Skeletal muscle cell (primary cell): ENCODE results near the gene CCDC33.

ENCODE experiments used
- DNase-seq: peaks from one replicate; pipeline ENCODE4 v3.0.0-alpha.2; 2010; ENCODE audit warnings: low read depth
- H3K4me3 ChIP-seq: 2 replicates; pipeline ENCODE4 v1.5.1; 2011; ENCODE audit warnings: low read depth, mild to moderate bottlenecking, control low read depth, low read length, moderate library complexity

The CCDC33 gene

GRCh38 chr15:74207652-74208440, 28.3 kb upstream of the CCDC33 start:
- no peak overlapping the region for H3K4me3 ChIP-seq
- no peak for DNase-seq

GRCh38 chr15:74208496-74208895, 27.6 kb upstream of the CCDC33 start:
- DNase-seq: no peak
- no peak overlapping the region for H3K4me3 ChIP-seq

- H3K4me3 ChIP-seq: no peak overlapping the region
- no peak for DNase-seq
These were observed 27.1 kb upstream of the CCDC33 start for GRCh38 chr15:74208901-74209559.

GRCh38 chr15:74209560-74209958, 26.6 kb upstream of the CCDC33 start:
- DNase-seq: no peak
- no peak overlapping the region for H3K4me3 ChIP-seq

- no peak for DNase-seq
- H3K4me3 ChIP-seq: no peak overlapping the region
These were observed 26.0 kb upstream of the CCDC33 start for GRCh38 chr15:74209997-74210671.

GRCh38 chr15:74210729-74211128, 25.4 kb upstream of the CCDC33 start:
- no peak overlapping the region for H3K4me3 ChIP-seq
- no peak for DNase-seq

- no peak overlapping the region for H3K4me3 ChIP-seq
- no peak for DNase-seq
These were observed 24.5 kb upstream of the CCDC33 start for GRCh38 chr15:74211656-74212055.

- no peak for DNase-seq
- no peak overlapping the region for H3K4me3 ChIP-seq
These were observed 23.6 kb upstream of the CCDC33 start for GRCh38 chr15:74212494-74212893.

- no peak overlapping the region for H3K4me3 ChIP-seq
- no peak for DNase-seq
These were observed 22.3 kb upstream of the CCDC33 start for GRCh38 chr15:74213858-74214284.

- no peak overlapping the region for H3K4me3 ChIP-seq
- no peak for DNase-seq
These were observed 21.7 kb upstream of the CCDC33 start for GRCh38 chr15:74214324-74215021.

- no peak overlapping the region for H3K4me3 ChIP-seq
- no peak for DNase-seq
These were observed 20.2 kb upstream of the CCDC33 start for GRCh38 chr15:74215958-74216357.

- no peak for DNase-seq
- no peak overlapping the region for H3K4me3 ChIP-seq
These were observed 19.2 kb upstream of the CCDC33 start for GRCh38 chr15:74216949-74217348.

- no peak for DNase-seq
- H3K4me3 ChIP-seq: no peak overlapping the region
These were observed 17.9 kb upstream of the CCDC33 start for GRCh38 chr15:74217907-74218885.

GRCh38 chr15:74220475-74221248, 15.5 kb upstream of the CCDC33 start:
- DNase-seq: no peak
- H3K4me3 ChIP-seq: no peak overlapping the region

- no peak for DNase-seq
- H3K4me3 ChIP-seq: no peak overlapping the region
These were observed 14.5 kb upstream of the CCDC33 start for GRCh38 chr15:74221399-74222239.

- no peak overlapping the region for H3K4me3 ChIP-seq
- no peak for DNase-seq
These were observed 13.6 kb upstream of the CCDC33 start for GRCh38 chr15:74222240-74223119.
